Hepatocyte (in vitro differentiated cells): ENCODE data around the gene HOXD4. TPM values are rescaled to one million over a fixed set of nuclear protein-coding genes. Genes with fewer than 3 reads are reported as not detected.

Experiments
- DNase-seq: peaks from one replicate; pipeline ENCODE4 v3.0.0-alpha.2; 2016; ENCODE audit warnings: low spot score
- H2AFZ ChIP-seq: fragments of 200-600 bp; sonication (generic); 2 replicates; pipeline ENCODE4 v1.6.0; 2016; ENCODE audit warnings: antibody characterized with exemption, mild to moderate bottlenecking
- H3K27ac ChIP-seq: fragments of 200-600 bp; sonication (generic); 2 replicates; pipeline ENCODE4 v1.5.1; 2016; ENCODE audit warnings: mild to moderate bottlenecking
- H3K27me3 ChIP-seq: fragments of 200-600 bp; sonication (generic); 2 replicates; pipeline ENCODE4 v1.6.1; 2016
- H3K36me3 ChIP-seq: fragments of 200-600 bp; sonication (generic); replicated peaks from 2 replicates; pipeline ENCODE4 v1.5.1; 2016; ENCODE audit warnings: low read depth; ENCODE audit not compliant: insufficient read depth
- H3K4me1 ChIP-seq: fragments of 200-600 bp; sonication (generic); 2 replicates; pipeline ENCODE4 v1.5.1; 2016; ENCODE audit warnings: mild to moderate bottlenecking, moderate library complexity; ENCODE audit not compliant: insufficient read depth
- H3K4me2 ChIP-seq: fragments of 200-600 bp; sonication (generic); 2 replicates; pipeline ENCODE4 v1.6.0; 2016
- H3K4me3 ChIP-seq: fragments of 200-600 bp; sonication (generic); 2 replicates; pipeline ENCODE4 v1.5.1; 2016; ENCODE audit warnings: mild to moderate bottlenecking
- H3K79me2 ChIP-seq: fragments of 200-600 bp; sonication (generic); 2 replicates; pipeline ENCODE4 v1.6.0; 2017; ENCODE audit warnings: mild to moderate bottlenecking
- H3K9me2 ChIP-seq: fragments of 200-600 bp; sonication (generic); replicated peaks from 2 replicates; pipeline ENCODE4 v1.6.0; 2017; ENCODE audit warnings: mild to moderate bottlenecking; ENCODE audit not compliant: insufficient read depth
- H3K9me3 ChIP-seq: fragments of 200-600 bp; sonication (generic); 2 replicates; pipeline ENCODE4 v1.5.1; 2016; ENCODE audit warnings: low read depth, mild to moderate bottlenecking
- H4K20me1 ChIP-seq: fragments of 200-600 bp; sonication (generic); 2 replicates; pipeline ENCODE4 v1.6.0; 2016; ENCODE audit warnings: mild to moderate bottlenecking; ENCODE audit not compliant: insufficient read depth, poor library complexity, severe bottlenecking
- CTCF ChIP-seq: fragments of 200-600 bp; sonication (generic); IDR thresholded peaks from 2 replicates; pipeline ENCODE4 v1.5.1; 2016; ENCODE audit warnings: antibody characterized with exemption, mild to moderate bottlenecking; ENCODE audit not compliant: poor library complexity
- EZH2 ChIP-seq: fragments of 200-600 bp; sonication (generic); IDR thresholded peaks from 2 replicates; pipeline ENCODE4 v1.6.1; 2016; ENCODE audit warnings: antibody characterized with exemption, mild to moderate bottlenecking, borderline replicate concordance
- EZH2phosphoT487 ChIP-seq: fragments of 200-600 bp; sonication (generic); IDR thresholded peaks from one replicate; pipeline ENCODE4 v1.6.1; 2018; ENCODE audit warnings: antibody characterized with exemption, mild to moderate bottlenecking, low read depth, moderate library complexity; ENCODE audit not compliant: unreplicated experiment, severe bottlenecking
- WGBS: methylation state at CpG from one replicate; pipeline ENCODE4 v1.1.6; 2016; ENCODE audit warnings: low lambda C conversion rate; ENCODE audit errors: missing lambda C conversion rate; 5-methylcytosine and 5-hydroxymethylcytosine counted together
- polyA plus RNA-seq: library from polyadenylated mRNA; unstranded; fragments of >200 nt; fragmentation: Nextera tagmentation; extraction: Ambion mirVana; gene quantifications from 2 replicates; pipeline ENCODE4 v1.2.1, GENCODE V29; 2016
- total RNA-seq: library from RNA; depleted of rRNA; stranded (reverse); fragments of >200 nt; gene quantifications from 2 replicates; pipeline ENCODE4 v1.2.3, GENCODE V29; 2014

Gene HOXD4
- total and polyA plus RNA-seq, 2 experiments from 2014 or later: 0.70 TPM; not detected in 1

- no peak overlapping the region for H3K27ac ChIP-seq
- H3K9me2 ChIP-seq: no peaks in the 10 kb centered on the region
- no peaks in the 10 kb centered on the region for H3K36me3 ChIP-seq
- H3K9me3 ChIP-seq: no peaks in the 10 kb centered on the region
- H4K20me1 ChIP-seq: no peaks in the 10 kb centered on the region
- DNase-seq: no peak
- H3K4me1 ChIP-seq: peaks cover 8% of the 10 kb centered on the region
- H3K4me3 ChIP-seq: no peak overlapping the region
- H3K79me2 ChIP-seq: no peaks in the 10 kb centered on the region
- H2AFZ ChIP-seq: peak overlapping the region; percentile 26
- WGBS: 12% methylated on average over 44 of the region's 51 CpGs
- H3K27me3 ChIP-seq: peaks cover 100% of the 10 kb centered on the region
- peak overlapping the region; percentile 65 for H3K4me2 ChIP-seq
- TF ChIP-seq CTCF: no peak
- no peak for TF ChIP-seq EZH2
- no peak for TF ChIP-seq EZH2phosphoT487
These were observed 20.1 kb downstream of the HOXD4 start for GRCh38 chr2:176171351-176172006.

- peaks cover 100% of the 10 kb centered on the region for H3K27me3 ChIP-seq
- H3K79me2 ChIP-seq: no peaks in the 10 kb centered on the region
- H3K9me2 ChIP-seq: no peaks in the 10 kb centered on the region
- no peaks in the 10 kb centered on the region for H4K20me1 ChIP-seq
- peak overlapping the region; percentile 65 for H3K4me2 ChIP-seq
- no peak overlapping the region for H3K27ac ChIP-seq
- TF ChIP-seq CTCF: no peak
- TF ChIP-seq EZH2phosphoT487: no peak
- TF ChIP-seq EZH2: peak; percentile 100
- peak overlapping the region; percentile 26 for H2AFZ ChIP-seq
- WGBS: 13% methylated on average over 60 of the region's 60 CpGs
- H3K9me3 ChIP-seq: no peaks in the 10 kb centered on the region
- H3K36me3 ChIP-seq: no peaks in the 10 kb centered on the region
- no peak overlapping the region for H3K4me3 ChIP-seq
- peaks cover 8% of the 10 kb centered on the region for H3K4me1 ChIP-seq
- no peak for DNase-seq
These were observed 20.9 kb downstream of the HOXD4 start for GRCh38 chr2:176172007-176172894.

- Histone ChIP-seq H3K27me3 (peaks cover 100% of the 10 kb centered on the region), H3K9me2 (no peaks in the 10 kb centered on the region), H3K79me2 (no peaks in the 10 kb centered on the region), H3K4me3 (no peak overlapping the region), H4K20me1 (no peaks in the 10 kb centered on the region), H3K4me2 (no peak overlapping the region), H3K9me3 (no peaks in the 10 kb centered on the region), H3K36me3 (no peaks in the 10 kb centered on the region), H3K27ac (no peak overlapping the region), H2AFZ (no peak overlapping the region), H3K4me1 (peaks cover 12% of the 10 kb centered on the region)
- WGBS: 25% methylated on average over 14 of the region's 14 CpGs
- DNase-seq: no peak
- TF ChIP-seq EZH2: no peak
- no peak for TF ChIP-seq CTCF
- TF ChIP-seq EZH2phosphoT487: no peak
These were observed 21.7 kb downstream of the HOXD4 start for GRCh38 chr2:176172895-176173566.
